Thymus (tissue), 11 donors: ENCODE measurements around the gene DNAJB13. TPM values are rescaled to one million over a fixed set of nuclear protein-coding genes. Genes with fewer than 3 reads are reported as not detected.
A peak's percentile ranks its signal among the peaks of the same experiment; 100 is the strongest.

Experiments used
- DNase-seq, 9 donors: peaks; one replicate each; pipeline ENCODE4 v3.0.0-alpha.2; 2013; ENCODE audit warnings: low spot score in 9 of 9, low read depth in 6 of 9, missing footprints in 1 of 9
- H3K27ac ChIP-seq, 2 donors: one replicate each; pipeline ENCODE4 v1.5.1; 2013; ENCODE audit warnings: control low read depth in 1 of 2, low read depth in 1 of 2, low read length in 1 of 2, mild to moderate bottlenecking in 1 of 2, moderate library complexity in 1 of 2
- H3K27me3 ChIP-seq, 2 donors: one replicate each; pipeline ENCODE4 v1.5.1; 2013; ENCODE audit warnings: low read length in 1 of 2; ENCODE audit not compliant: control insufficient read depth in 2 of 2, insufficient read depth in 1 of 2
- H3K36me3 ChIP-seq, 2 donors: one replicate each; pipeline ENCODE4 v1.5.1; 2013; ENCODE audit warnings: low read length in 1 of 2, mild to moderate bottlenecking in 1 of 2, moderate library complexity in 1 of 2; ENCODE audit not compliant: control insufficient read depth in 2 of 2, insufficient read depth in 2 of 2
- H3K4me1 ChIP-seq, 2 donors: one replicate each; pipeline ENCODE4 v1.5.1; 2013; ENCODE audit warnings: low read length in 2 of 2; ENCODE audit not compliant: control insufficient read depth in 2 of 2, insufficient read depth in 2 of 2
- H3K4me3 ChIP-seq, 2 donors: one replicate each; pipeline ENCODE4 v1.5.1; 2013; ENCODE audit warnings: low read length in 2 of 2, control low read depth in 1 of 2, mild to moderate bottlenecking in 1 of 2
- H3K9me3 ChIP-seq, 2 donors: one replicate each; pipeline ENCODE4 v1.5.1; 2013; ENCODE audit warnings: low read length in 1 of 2, mild to moderate bottlenecking in 1 of 2; ENCODE audit not compliant: control insufficient read depth in 2 of 2, insufficient read depth in 1 of 2
- WGBS: extraction: QIAGEN DNeasy Blood & Tissue Kit; methylation state at CpG from one replicate; pipeline ENCODE4 v1.1.7; 2013; 5-methylcytosine and 5-hydroxymethylcytosine counted together
- polyA plus RNA-seq: library from polyadenylated mRNA; stranded (reverse); fragments of 200-250 nt; gene quantifications from one replicate; pipeline ENCODE4 v1.2.3, GENCODE V29; 2013
- total RNA-seq: library from RNA; stranded (reverse); fragments of 120-200 nt; gene quantifications from one replicate; pipeline ENCODE4 v1.2.4, GENCODE V29; 2013
- donor health status: healthy.

DNAJB13 gene
- total and polyA plus RNA-seq, 2 donors = 0.24 to 0.30 TPM

DNA sequence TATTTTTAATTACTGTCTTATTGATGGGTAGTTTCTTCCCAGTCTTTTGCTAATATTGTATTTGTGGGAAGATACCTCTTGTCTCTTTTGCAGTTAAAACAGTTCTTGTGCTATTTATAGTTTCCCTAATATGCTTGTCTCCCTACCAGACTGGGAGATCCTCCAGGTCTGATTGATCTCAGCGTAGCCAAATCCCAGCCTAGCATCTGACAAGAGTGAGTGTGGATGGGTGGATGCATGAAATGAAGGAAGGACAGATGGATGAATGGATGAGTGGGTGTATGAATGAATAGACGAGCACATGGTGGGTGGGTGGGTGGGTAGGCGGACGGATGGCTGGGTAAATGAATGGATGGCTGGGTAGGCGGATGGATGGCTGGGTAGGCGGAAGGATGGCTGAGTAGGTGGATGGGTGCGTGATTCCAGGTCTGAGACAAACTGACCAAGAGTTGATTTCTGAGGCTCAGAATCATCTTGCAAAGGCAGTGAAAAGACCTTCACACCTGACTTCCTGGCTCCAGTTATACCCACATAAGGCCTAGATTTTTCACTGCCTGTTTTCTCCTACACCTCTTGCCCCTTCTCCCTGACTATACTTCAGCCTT is 11.4 kb downstream of the DNAJB13 start:
- H3K36me3 ChIP-seq = no peaks in the 10 kb centered on the region
- WGBS = 95% methylated on average over 7 of the region's 7 CpGs
- H3K9me3 ChIP-seq = no peaks in the 10 kb centered on the region
- no peak overlapping the region for H3K4me3 ChIP-seq
- H3K27me3 ChIP-seq = peaks cover 0 to 5% of the 10 kb centered on the region in 2 donors
- no peak overlapping the region for H3K27ac ChIP-seq
- no peak for DNase-seq
- H3K4me1 ChIP-seq = peaks cover 3 to 5% of the 10 kb centered on the region in 2 donors

DNA sequence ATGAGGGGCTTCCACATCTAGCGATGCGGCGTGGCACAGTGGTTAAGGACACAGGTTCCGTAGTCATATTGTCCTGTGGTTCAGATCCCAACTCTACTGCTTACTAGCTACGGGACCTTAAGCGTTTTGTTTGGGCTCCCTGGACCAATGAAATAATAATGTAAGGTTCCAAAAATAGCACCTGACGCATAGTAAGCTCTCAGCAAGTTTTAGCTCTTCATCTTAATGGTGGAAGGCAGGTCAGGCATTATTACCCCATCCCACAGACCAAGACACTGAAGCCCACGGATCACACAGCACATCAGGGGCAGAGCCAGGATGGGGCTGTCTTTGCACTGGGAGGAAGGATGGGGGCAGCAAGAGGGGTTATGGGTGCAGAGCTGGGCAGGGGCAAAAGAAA is 13.0 kb downstream of the DNAJB13 start:
- H3K36me3 ChIP-seq = no peaks in the 10 kb centered on the region
- H3K4me3 ChIP-seq = no peak overlapping the region
- no peaks in the 10 kb centered on the region for H3K9me3 ChIP-seq
- H3K4me1 ChIP-seq = peaks cover 3 to 5% of the 10 kb centered on the region in 2 donors
- no peak overlapping the region for H3K27ac ChIP-seq
- no peak for DNase-seq
- whole genome bisulfite sequencing = 92% methylated on average over 8 of the region's 8 CpGs
- no peaks in the 10 kb centered on the region for H3K27me3 ChIP-seq

DNA sequence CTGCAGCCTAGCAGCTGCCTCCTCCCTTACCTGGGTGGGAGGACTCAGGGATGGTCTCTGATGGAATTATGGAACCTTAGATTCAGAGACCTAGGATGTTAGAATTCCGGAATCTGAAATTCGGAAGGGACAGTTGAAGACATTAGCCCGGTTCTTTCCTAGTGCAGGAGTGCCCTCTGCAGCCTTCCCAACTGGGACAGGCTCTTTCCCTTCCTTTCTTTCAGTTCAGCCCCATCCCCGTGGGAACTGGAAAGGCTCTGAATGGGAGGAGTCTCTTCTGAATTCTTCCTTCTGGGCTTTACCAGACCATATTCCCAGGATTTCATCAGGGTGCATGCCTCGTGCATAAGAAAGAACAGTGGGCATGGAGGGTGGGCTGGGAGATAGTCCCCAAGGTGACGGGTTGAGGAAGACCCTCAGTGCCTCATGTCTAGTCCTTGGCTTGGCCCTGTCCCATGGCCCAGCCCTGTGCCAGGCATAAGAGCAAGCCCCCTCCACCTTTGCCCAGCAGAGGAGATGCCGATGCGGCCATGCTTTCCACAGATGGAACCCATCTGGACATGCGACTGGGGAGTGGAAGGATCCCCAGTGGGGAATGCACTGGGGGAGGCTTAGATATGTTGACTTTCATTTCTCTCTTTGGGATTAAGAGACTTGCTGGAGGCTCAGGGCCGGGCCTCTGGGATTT is 14.4 kb downstream of the DNAJB13 start:
- Histone ChIP-seq H3K27ac (no peak overlapping the region), H3K4me1 (peaks cover 5 to 14% of the 10 kb centered on the region in 2 donors), H3K27me3 (no peaks in the 10 kb centered on the region), H3K36me3 (no peaks in the 10 kb centered on the region), H3K9me3 (no peaks in the 10 kb centered on the region), H3K4me3 (no peak overlapping the region)
- WGBS = 88% methylated on average over 10 of the region's 10 CpGs
- DNase-seq = no peak

DNA sequence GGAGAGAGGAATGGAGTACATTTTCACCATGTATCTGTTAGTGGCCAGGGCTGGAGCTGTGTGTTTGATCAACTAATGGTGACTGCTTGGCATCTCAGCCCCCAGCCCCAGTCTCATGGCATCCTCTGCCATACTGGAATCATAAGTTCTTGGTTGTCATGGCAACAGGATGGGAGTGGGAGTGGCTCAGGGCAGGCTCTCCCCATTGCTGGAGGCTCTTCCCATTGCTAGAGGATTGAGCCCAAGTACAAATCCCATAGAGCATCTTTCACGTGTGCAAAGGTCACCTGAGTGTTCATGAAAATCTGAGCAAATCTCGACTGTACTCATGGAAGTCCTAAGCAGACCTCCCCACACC is 14.9 kb downstream of the DNAJB13 start:
- no peak for DNase-seq
- H3K9me3 ChIP-seq = no peaks in the 10 kb centered on the region
- no peak overlapping the region for H3K4me3 ChIP-seq
- H3K36me3 ChIP-seq = no peaks in the 10 kb centered on the region
- H3K4me1 ChIP-seq = peaks cover 7 to 16% of the 10 kb centered on the region in 2 donors
- no peaks in the 10 kb centered on the region for H3K27me3 ChIP-seq
- 89% methylated on average over 2 of the region's 2 CpGs for WGBS
- H3K27ac ChIP-seq = no peak overlapping the region

DNA sequence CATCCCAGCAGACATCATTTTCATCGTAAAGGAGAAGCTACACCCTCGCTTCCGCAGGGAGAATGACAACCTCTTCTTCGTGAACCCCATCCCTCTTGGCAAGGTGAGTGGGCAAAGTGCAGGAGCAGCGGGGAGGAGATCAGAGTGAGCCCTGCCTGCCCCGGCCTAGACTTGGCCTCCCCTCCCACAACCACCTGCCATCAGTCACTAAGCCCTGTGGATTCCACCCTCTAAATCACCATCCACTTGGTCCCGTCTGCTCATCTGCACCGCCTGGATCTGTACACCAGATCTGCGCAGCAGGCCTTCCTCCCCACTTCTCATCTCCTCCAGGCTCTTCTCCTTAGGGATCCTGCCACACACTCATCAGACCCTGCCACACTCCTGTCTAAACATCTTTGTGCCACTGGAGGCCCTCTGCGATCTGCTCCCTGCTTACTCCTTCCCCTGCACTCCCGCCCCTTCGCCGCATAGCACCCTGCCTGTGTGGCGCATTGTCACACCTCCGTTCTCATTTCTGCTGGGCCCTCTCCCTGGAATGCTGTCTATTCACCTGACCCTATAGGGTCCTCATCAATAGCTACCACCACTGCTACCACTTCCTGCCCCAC is 17.6 kb downstream of the DNAJB13 start:
- Histone ChIP-seq H3K9me3 (no peaks in the 10 kb centered on the region), H3K36me3 (peaks cover 0 to 3% of the 10 kb centered on the region in 2 donors), H3K4me1 (peaks cover 15 to 37% of the 10 kb centered on the region in 2 donors), H3K4me3 (no peak overlapping the region), H3K27me3 (no peaks in the 10 kb centered on the region), H3K27ac (no peak overlapping the region)
- DNase-seq = no peak
- 98% methylated on average over 15 of the region's 15 CpGs for WGBS

DNA sequence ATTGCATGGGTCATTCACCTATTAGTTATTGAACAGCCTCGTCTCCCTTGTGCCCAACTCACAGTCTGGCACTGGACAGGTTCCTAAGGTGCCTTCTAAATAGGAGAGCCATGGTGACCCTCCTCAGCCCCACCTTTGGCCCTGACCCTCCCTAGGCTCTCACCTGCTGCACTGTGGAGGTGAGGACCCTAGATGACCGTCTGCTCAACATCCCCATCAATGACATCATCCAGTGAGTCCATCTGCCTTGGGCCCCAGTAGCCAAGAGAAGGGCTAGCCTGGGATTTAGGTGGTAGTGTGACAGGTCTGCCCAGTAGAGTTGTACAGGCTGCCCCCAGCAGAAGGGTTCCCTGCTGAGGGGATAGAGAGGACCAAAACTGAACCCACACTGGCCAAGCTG is 18.3 kb downstream of the DNAJB13 start:
- H3K27me3 ChIP-seq = no peaks in the 10 kb centered on the region
- peaks cover 4 to 8% of the 10 kb centered on the region in 2 donors for H3K36me3 ChIP-seq
- H3K4me3 ChIP-seq = no peak overlapping the region
- no peak overlapping the region for H3K27ac ChIP-seq
- H3K4me1 ChIP-seq = peaks cover 19 to 44% of the 10 kb centered on the region in 2 donors
- 91% methylated on average over 2 of the region's 2 CpGs for WGBS
- peaks cover 0 to under 1% of the 10 kb centered on the region in 2 donors for H3K9me3 ChIP-seq
- no peak for DNase-seq

DNA sequence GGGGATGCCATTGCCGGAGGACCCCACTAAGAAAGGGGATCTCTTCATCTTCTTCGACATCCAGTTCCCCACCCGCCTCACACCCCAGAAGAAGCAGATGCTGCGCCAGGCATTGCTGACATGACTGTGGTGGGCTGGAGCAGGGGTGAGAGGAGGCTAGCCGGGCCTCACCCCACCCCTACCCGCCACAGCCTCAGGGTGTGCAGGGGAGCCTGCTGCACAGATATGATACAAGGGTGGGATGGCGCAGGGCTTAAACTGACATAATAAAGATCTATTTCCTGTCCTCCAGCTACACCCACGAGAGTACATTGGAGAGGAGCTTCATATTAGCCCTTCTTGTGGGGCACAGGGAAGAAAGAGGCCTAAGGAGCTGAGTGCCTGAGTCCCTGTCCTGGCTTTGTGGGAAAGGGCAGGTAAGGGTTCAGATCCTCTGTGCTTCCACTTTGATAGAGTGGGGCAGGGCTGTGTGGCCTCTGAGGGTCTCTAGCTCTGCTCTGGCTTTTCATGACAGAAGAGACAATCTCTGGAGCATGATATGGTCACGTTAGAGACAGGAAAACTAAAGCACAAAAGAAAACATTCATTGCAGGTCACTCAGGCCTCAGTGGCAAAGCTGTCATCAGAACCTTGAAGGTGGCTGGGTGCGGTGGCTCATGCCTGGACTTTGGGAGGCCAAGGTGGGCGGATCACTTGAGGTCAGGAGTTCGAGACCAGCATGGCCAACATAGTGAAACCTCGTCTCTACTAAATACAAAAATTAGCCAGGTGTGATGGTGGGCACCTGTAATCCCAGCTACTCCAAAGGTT is 19.4 kb downstream of the DNAJB13 start:
- H3K4me1 ChIP-seq = peaks cover 26 to 50% of the 10 kb centered on the region in 2 donors

DNA sequence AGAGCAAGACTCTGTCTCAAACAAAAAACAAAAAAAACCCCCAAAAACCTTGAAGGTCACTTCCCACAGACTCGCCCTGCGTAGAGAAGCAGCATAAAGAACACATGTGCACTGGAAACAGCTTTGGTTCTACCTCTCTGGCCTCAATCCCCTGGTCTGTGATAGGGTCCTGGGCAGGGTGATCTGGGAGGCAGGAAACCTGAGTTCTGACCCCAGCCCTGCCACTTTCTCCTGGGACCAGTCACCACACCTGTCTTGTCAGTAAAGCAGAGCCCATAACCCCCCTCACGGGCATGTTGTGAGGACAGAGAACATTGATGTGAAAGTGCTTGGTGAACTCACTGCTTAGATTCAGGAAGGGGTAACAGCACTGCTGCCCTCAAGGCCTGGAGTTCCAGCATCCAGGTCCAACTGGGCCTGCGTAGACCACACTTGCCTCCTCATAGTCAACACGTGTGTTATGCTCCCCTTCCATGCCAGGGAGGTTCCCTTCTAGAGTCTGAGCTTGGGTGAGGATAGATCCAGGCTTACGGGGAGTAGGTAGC is 20.4 kb downstream of the DNAJB13 start:
- Histone ChIP-seq H3K9me3 (peaks cover 1 to 3% of the 10 kb centered on the region in 2 donors), H3K27me3 (no peaks in the 10 kb centered on the region), H3K4me1 (peaks cover 31 to 57% of the 10 kb centered on the region in 2 donors), H3K27ac (peak overlapping the region; percentile 9 to 14), H3K36me3 (peaks cover 25 to 29% of the 10 kb centered on the region in 2 donors), H3K4me3 (no peak overlapping the region)
- 97% methylated on average over 6 of the region's 6 CpGs for WGBS
- peak in 1 of 9 donors; percentile 34 for DNase-seq

More for the DNA sequence above, 19.4 kb downstream of the DNAJB13 start:
- Histone ChIP-seq H3K4me3 (no peak overlapping the region), H3K27me3 (no peaks in the 10 kb centered on the region), H3K36me3 (peaks cover 15 to 19% of the 10 kb centered on the region in 2 donors), H3K9me3 (peaks cover 0 to 3% of the 10 kb centered on the region in 2 donors), H3K27ac (peak overlapping the region; percentile 46 to 62)
- peak in 1 of 9 donors; percentile 65 for DNase-seq
- WGBS = 86% methylated on average over 13 of the region's 13 CpGs
